GM10266 (cell line): ENCODE measurements around the gene IQGAP3.

Experiments
- DNase-seq: peaks from one replicate; pipeline ENCODE4 v3.0.0; 2012; ENCODE audit errors: extremely low spot score
- CTCF ChIP-seq: IDR thresholded peaks from 2 replicates; pipeline ENCODE4 v1.5.1; 2012; ENCODE audit warnings: mild to moderate bottlenecking, low read depth; ENCODE audit not compliant: control insufficient read depth, insufficient read depth; ENCODE audit errors: missing control alignments

The IQGAP3 gene

DNA sequence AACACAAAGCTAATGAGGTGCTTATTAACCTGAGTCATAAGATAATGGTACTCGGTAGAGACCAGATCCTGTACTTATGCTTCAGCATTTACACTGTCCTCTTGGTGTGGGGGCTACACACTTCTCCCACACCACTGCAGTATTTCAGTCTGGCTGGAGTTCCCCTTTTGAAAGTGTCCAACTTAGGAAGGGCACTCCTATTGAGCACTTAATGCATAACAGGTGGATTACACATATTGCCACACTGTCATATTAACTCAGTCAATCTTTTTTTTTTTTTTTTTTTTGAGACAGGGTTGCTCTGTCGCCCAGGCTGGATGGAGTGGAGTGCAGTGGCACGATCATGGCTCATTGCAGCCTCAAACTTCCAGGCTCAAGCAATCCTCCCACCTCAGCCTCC lies 27.4 kb upstream of the IQGAP3 start:
- no peak for DNase-seq
- no peak for TF ChIP-seq CTCF

- no peak for DNase-seq
- TF ChIP-seq CTCF: no peak
These were observed 26.5 kb upstream of the IQGAP3 start for GRCh38 chr1:156598731-156599432.

DNA sequence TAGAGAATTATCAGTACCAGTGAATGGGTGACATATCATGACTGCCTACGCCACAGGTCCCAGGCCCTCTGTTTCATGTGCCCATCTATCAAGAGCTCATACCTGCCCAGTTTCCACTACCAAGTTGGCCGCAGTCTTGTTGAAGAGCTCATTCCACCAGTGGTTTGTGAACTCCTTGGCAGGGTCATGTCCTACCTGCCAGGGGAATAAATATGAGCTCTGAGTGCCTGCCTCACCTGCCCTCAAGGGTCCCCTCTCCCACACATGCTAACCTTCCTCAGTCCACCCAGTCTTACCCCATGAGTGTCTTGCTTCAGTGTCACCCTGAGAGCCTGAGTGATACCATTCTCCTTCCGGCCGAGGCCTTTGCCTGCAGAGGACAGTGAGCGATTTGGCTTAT lies 25.8 kb upstream of the IQGAP3 start:
- DNase-seq: no peak
- no peak for TF ChIP-seq CTCF

- DNase-seq: no peak
- no peak for TF ChIP-seq CTCF
These were observed 24.1 kb upstream of the IQGAP3 start for GRCh38 chr1:156596426-156596825.

GRCh38 chr1:156595016-156595415 lies 22.7 kb upstream of the IQGAP3 start:
- no peak for DNase-seq
- TF ChIP-seq CTCF: no peak

- no peak for DNase-seq
- no peak for TF ChIP-seq CTCF
These were observed 21.8 kb upstream of the IQGAP3 start for GRCh38 chr1:156594190-156594589.

- TF ChIP-seq CTCF: no peak
- no peak for DNase-seq
These were observed 21.3 kb upstream of the IQGAP3 start for GRCh38 chr1:156593661-156593989.
